Vagina (tissue), 2 donors: ENCODE results near the gene PLEK2.

Experiments used
- POLR2A ChIP-seq, 2 donors: fragments of 450-650 bp; IDR thresholded peaks; one replicate each; pipeline ENCODE4 v1.6.1; 2017; ENCODE audit warnings: antibody characterized with exemption in 2 of 2, mild to moderate bottlenecking in 2 of 2, moderate library complexity in 2 of 2
- TF ChIP-seq, protein P1 (sequence below), 3 experiments: fragments of 450-650 bp in 2 of 3; fragments of 200-600 bp in 1 of 3; sonication (generic) in 1 of 3; IDR thresholded peaks; one replicate each; pipeline ENCODE4 v1.5.1; 2017 to 2019; ENCODE audit warnings: antibody characterized with exemption in 3 of 3, mild to moderate bottlenecking in 2 of 3, moderate library complexity in 2 of 3

GRCh38 chr14:67418401-67419191, 6.6 kb upstream of the PLEK2 start:
- TF ChIP-seq, protein P1, sequence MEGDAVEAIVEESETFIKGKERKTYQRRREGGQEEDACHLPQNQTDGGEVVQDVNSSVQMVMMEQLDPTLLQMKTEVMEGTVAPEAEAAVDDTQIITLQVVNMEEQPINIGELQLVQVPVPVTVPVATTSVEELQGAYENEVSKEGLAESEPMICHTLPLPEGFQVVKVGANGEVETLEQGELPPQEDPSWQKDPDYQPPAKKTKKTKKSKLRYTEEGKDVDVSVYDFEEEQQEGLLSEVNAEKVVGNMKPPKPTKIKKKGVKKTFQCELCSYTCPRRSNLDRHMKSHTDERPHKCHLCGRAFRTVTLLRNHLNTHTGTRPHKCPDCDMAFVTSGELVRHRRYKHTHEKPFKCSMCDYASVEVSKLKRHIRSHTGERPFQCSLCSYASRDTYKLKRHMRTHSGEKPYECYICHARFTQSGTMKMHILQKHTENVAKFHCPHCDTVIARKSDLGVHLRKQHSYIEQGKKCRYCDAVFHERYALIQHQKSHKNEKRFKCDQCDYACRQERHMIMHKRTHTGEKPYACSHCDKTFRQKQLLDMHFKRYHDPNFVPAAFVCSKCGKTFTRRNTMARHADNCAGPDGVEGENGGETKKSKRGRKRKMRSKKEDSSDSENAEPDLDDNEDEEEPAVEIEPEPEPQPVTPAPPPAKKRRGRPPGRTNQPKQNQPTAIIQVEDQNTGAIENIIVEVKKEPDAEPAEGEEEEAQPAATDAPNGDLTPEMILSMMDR (IDR thresholded peaks at IDR 0.05), result no peak
- no peak for TF ChIP-seq POLR2A (IDR thresholded peaks at IDR 0.05)
